Spleen (tissue), 11 donors: ENCODE results near the gene GOPC. TPM values are rescaled to one million over a fixed set of nuclear protein-coding genes. Genes with fewer than 3 reads are reported as not detected.

Experiments
- DNase-seq: peaks from one replicate; pipeline ENCODE4 v3.0.0-alpha.2; 2020
- H3K27ac ChIP-seq, 8 donors: fragments of 200-600 bp; sonication (generic) in 7 of 8; 1 replicate in 4 of 8; 2 replicates in 4 of 8; pipeline versions ENCODE4 v1.5.0 to v1.8.0; 2016 to 2021; ENCODE audit warnings: inconsistent platforms in 4 of 8, mild to moderate bottlenecking in 4 of 8, moderate library complexity in 1 of 8
- H3K27me3 ChIP-seq, 7 donors: fragments of 200-600 bp; sonication (generic) in 6 of 7; replicated peaks in 1 of 7; 1 replicate in 4 of 7; 2 replicates in 3 of 7; pipeline versions ENCODE4 v1.5.0 to v1.8.0; 2016 to 2021; ENCODE audit warnings: inconsistent platforms in 3 of 7, mild to moderate bottlenecking in 1 of 7
- H3K36me3 ChIP-seq, 6 donors: fragments of 200-600 bp; sonication (generic) in 5 of 6; 1 replicate in 4 of 6; 2 replicates in 2 of 6; pipeline versions ENCODE4 v1.5.0 to v1.8.0; 2016 to 2021; ENCODE audit warnings: inconsistent platforms in 2 of 6
- H3K4me1 ChIP-seq, 6 donors: fragments of 200-600 bp; sonication (generic) in 5 of 6; 1 replicate in 3 of 6; 2 replicates in 3 of 6; pipeline versions ENCODE4 v1.5.0 to v1.8.0; 2016 to 2021; ENCODE audit warnings: inconsistent platforms in 3 of 6
- H3K4me3 ChIP-seq, 8 donors: fragments of 200-600 bp; sonication (generic) in 7 of 8; 1 replicate in 4 of 8; 2 replicates in 4 of 8; pipeline versions ENCODE4 v1.5.0 to v1.8.0; 2016 to 2021; ENCODE audit warnings: inconsistent platforms in 4 of 8, mild to moderate bottlenecking in 4 of 8, moderate library complexity in 2 of 8
- H3K9me3 ChIP-seq, 8 donors: fragments of 200-600 bp; sonication (generic) in 7 of 8; 1 replicate in 4 of 8; 2 replicates in 4 of 8; pipeline versions ENCODE4 v1.5.0 to v1.8.0; 2016 to 2021; ENCODE audit warnings: inconsistent platforms in 4 of 8
- CTCF ChIP-seq, 11 experiments: fragments of 200-600 bp in 7 of 11; fragments of 450-650 bp in 4 of 11; sonication (generic) in 4 of 11; IDR thresholded peaks in 8 of 11; conservative IDR thresholded peaks in 3 of 11; 1 replicate in 7 of 11; 2 replicates in 4 of 11; pipeline versions ENCODE4 v1.4.0 to v1.8.0; 2016 to 2021; ENCODE audit warnings: antibody characterized with exemption in 11 of 11, inconsistent platforms in 4 of 11, mild to moderate bottlenecking in 1 of 11
- POLR2A ChIP-seq, 3 donors: fragments of 450-650 bp; IDR thresholded peaks; one replicate each; pipeline ENCODE4 v1.5.1; 2017; ENCODE audit warnings: antibody characterized with exemption in 3 of 3, mild to moderate bottlenecking in 1 of 3
- POLR2AphosphoS5 ChIP-seq, 3 donors: sonication (generic); formaldehyde crosslinking; IDR thresholded peaks; one replicate each; pipeline ENCODE4 v1.5.1; 2017; ENCODE audit warnings: antibody characterized with exemption in 3 of 3
- WGBS, 5 donors: extraction: QIAGEN DNeasy Blood & Tissue Kit in 3 of 5; methylation state at CpG; one replicate each; pipeline versions ENCODE4 v1.1.5 to v1.1.7; 2013 to 2018; 5-methylcytosine and 5-hydroxymethylcytosine counted together
- intact Hi-C: fragments of 100-400 bp; cut with DNase I; formaldehyde crosslinking; loops from one replicate; pipeline ENCODE4 v1.15.0; 2023; ENCODE audit warnings: low total_unique reads
- polyA plus RNA-seq, 3 donors: library from polyadenylated mRNA; stranded (reverse); fragments of 200-250 nt; gene quantifications; one replicate each; pipeline ENCODE4 v1.2.1, GENCODE V29; 2013
- total RNA-seq, 7 donors: library from RNA; depleted of rRNA in 3 of 7; stranded (reverse); fragments of >200 nt in 3 of 7; fragmentation: NEBNext Ultra II Directional in 4 of 7; extraction: Animal tissue kit (Norgen Biotek cat#: 25700) in 4 of 7; gene quantifications; one replicate each; pipeline versions ENCODE4 v1.1.0 to v1.2.1, GENCODE V29; 2016 to 2021
- donor health status: healthy with polysubstance abuse.
- donor health status: DM: no; HTN: no; CAD: no; lungs with moderate emphysema.
- donor health status: DM: no; HTN: no; CAD: no.
- donor health status: Bipolar disorder and iron deficiency.
- donor health status: healthy.
- donor health status: DM: no; HTN: no; CAD: no.
- donor health status: DM: yes; HTN: yes; CAD: no.

Gene GOPC
- total and polyA plus RNA-seq, 10 donors = 13.5 to 26.7 (median 21.8) TPM

GRCh38 chr6:117568831-117569410, 33.4 kb downstream of the GOPC start:
- no peaks in the 10 kb centered on the region for H3K27me3 ChIP-seq
- whole genome bisulfite sequencing, 5 donors = 0 to 61% (median 60%) methylated on average over 1 of the region's 1 CpG
- H3K27ac ChIP-seq = no peak overlapping the region
- H3K4me1 ChIP-seq = no peaks in the 10 kb centered on the region
- no peak overlapping the region for H3K4me3 ChIP-seq
- no peak for DNase-seq
- intact Hi-C loops = no loop called here
- no peak for TF ChIP-seq CTCF (IDR thresholded peaks at IDR 0.05 in 8 of 11, conservative IDR thresholded peaks at IDR 0.05 in 3 of 11)
- TF ChIP-seq POLR2AphosphoS5 (IDR thresholded peaks at IDR 0.05) = no peak
- TF ChIP-seq POLR2A (IDR thresholded peaks at IDR 0.05) = no peak
- no peaks in the 10 kb centered on the region for H3K9me3 ChIP-seq
- H3K36me3 ChIP-seq = peaks cover 0 to 99% (median 65%) of the 10 kb centered on the region in 6 donors

GRCh38 chr6:117568247-117568646, 34.1 kb downstream of the GOPC start:
- no peak for DNase-seq
- no peak overlapping the region for H3K27ac ChIP-seq
- H3K9me3 ChIP-seq = no peaks in the 10 kb centered on the region
- no peak overlapping the region for H3K4me3 ChIP-seq
- no peaks in the 10 kb centered on the region for H3K4me1 ChIP-seq
- intact Hi-C loops = no loop called here
- TF ChIP-seq CTCF (IDR thresholded peaks at IDR 0.05 in 8 of 11, conservative IDR thresholded peaks at IDR 0.05 in 3 of 11) = no peak
- TF ChIP-seq POLR2AphosphoS5 (IDR thresholded peaks at IDR 0.05) = no peak
- TF ChIP-seq POLR2A (IDR thresholded peaks at IDR 0.05) = no peak
- H3K27me3 ChIP-seq = no peaks in the 10 kb centered on the region
- peaks cover 0 to 100% (median 67%) of the 10 kb centered on the region in 6 donors for H3K36me3 ChIP-seq
- 97 to 100% (median 97%) methylated on average over 2 of the region's 2 CpGs for WGBS, 5 donors

- no peak overlapping the region for H3K4me3 ChIP-seq
These were observed 37.6 kb downstream of the GOPC start for GRCh38 chr6:117564681-117565080.

GRCh38 chr6:117561128-117561527, 41.2 kb downstream of the GOPC start:
- intact Hi-C loops = no loop called here
- no peaks in the 10 kb centered on the region for H3K27me3 ChIP-seq
- WGBS, 5 donors = 85 to 92% (median 89%) methylated on average over 3 of the region's 3 CpGs
- no peak for DNase-seq
- no peaks in the 10 kb centered on the region for H3K9me3 ChIP-seq
- no peak overlapping the region for H3K4me3 ChIP-seq
- no peak overlapping the region for H3K27ac ChIP-seq
- TF ChIP-seq POLR2AphosphoS5 (IDR thresholded peaks at IDR 0.05) (no peak), CTCF (IDR thresholded peaks at IDR 0.05 in 8 of 11, conservative IDR thresholded peaks at IDR 0.05 in 3 of 11) (no peak), POLR2A (IDR thresholded peaks at IDR 0.05) (no peak)
- H3K36me3 ChIP-seq = peaks cover 0 to 63% (median 28%) of the 10 kb centered on the region in 6 donors
- peaks cover 0 to 1% (median 0%) of the 10 kb centered on the region in 6 donors for H3K4me1 ChIP-seq

More at GRCh38 chr6:117564681-117565080, 37.6 kb downstream of the GOPC start:
- Histone ChIP-seq H3K27me3 (no peaks in the 10 kb centered on the region), H3K9me3 (no peaks in the 10 kb centered on the region), H3K27ac (no peak overlapping the region), H3K36me3 (peaks cover 0 to 96% (median 63%) of the 10 kb centered on the region in 6 donors), H3K4me1 (no peaks in the 10 kb centered on the region)
- DNase-seq = no peak
- intact Hi-C loops = no loop called here
- 70 to 96% (median 91%) methylated on average over 1 of the region's 1 CpG for WGBS, 5 donors
- TF ChIP-seq CTCF (IDR thresholded peaks at IDR 0.05 in 8 of 11, conservative IDR thresholded peaks at IDR 0.05 in 3 of 11) (no peak), POLR2A (IDR thresholded peaks at IDR 0.05) (no peak)
